GM12865 (cell line): Measurements from ENCODE around the gene FEN1.

Experiments
- DNase-seq: peaks from one replicate; pipeline ENCODE4 v3.0.0; 2010; ENCODE audit warnings: low read depth
- H3K4me3 ChIP-seq: 2 replicates; pipeline ENCODE4 v1.5.1; 2011; ENCODE audit warnings: mild to moderate bottlenecking, low read depth, low read length, control low read depth
- TF ChIP-seq, protein P1 (sequence below): IDR thresholded peaks from 2 replicates; pipeline ENCODE4 v1.5.1; 2011; ENCODE audit warnings: low read length, control low read depth, low read depth, inconsistent platforms; ENCODE audit not compliant: insufficient read depth; ENCODE audit errors: missing control alignments

FEN1 gene

DNA sequence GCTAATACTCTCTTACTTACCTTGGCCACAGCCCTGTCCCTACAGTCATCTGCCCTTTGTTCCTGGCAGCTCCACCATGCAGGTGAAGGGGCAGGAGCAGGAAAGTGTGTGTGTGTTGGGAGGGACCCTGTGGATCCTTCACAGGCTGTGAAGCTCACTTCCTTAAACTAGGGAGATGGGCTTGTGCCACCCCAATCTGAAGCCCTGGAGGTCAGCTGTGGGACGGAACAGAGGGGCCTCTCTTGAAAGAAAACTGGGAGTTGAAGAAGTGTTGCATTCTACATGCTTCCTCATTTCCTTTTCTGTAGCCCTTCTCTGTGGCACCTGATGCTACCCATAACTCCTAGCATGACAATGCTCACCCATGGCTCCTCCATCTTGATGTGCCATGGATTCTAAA is 12.4 kb downstream of the FEN1 start:
- TF ChIP-seq, protein P1, sequence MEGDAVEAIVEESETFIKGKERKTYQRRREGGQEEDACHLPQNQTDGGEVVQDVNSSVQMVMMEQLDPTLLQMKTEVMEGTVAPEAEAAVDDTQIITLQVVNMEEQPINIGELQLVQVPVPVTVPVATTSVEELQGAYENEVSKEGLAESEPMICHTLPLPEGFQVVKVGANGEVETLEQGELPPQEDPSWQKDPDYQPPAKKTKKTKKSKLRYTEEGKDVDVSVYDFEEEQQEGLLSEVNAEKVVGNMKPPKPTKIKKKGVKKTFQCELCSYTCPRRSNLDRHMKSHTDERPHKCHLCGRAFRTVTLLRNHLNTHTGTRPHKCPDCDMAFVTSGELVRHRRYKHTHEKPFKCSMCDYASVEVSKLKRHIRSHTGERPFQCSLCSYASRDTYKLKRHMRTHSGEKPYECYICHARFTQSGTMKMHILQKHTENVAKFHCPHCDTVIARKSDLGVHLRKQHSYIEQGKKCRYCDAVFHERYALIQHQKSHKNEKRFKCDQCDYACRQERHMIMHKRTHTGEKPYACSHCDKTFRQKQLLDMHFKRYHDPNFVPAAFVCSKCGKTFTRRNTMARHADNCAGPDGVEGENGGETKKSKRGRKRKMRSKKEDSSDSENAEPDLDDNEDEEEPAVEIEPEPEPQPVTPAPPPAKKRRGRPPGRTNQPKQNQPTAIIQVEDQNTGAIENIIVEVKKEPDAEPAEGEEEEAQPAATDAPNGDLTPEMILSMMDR, result no peak
- DNase-seq, result no peak
- no peak overlapping the region for H3K4me3 ChIP-seq

DNA sequence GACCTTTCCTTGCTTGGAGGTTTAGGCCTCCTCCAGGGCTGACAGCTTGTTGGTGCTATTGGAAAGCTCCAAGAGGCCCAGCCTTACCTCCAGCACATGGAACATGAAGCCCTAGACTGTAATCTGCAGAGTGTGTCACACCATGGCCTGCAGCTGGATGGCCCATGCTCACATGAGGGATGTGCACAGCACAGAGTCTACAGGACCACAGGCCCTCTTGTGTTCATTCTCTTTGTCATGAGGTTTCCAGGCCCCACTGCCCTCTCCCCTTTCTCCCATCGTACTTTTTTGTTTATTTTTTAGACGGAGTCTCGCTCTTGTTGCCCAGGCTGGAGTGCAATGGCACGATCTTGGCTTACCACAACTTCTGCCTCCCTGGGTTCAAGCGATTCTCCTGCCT is 14.1 kb downstream of the FEN1 start:
- no peak overlapping the region for H3K4me3 ChIP-seq
- no peak for DNase-seq
- TF ChIP-seq, protein P1, result no peak

DNA sequence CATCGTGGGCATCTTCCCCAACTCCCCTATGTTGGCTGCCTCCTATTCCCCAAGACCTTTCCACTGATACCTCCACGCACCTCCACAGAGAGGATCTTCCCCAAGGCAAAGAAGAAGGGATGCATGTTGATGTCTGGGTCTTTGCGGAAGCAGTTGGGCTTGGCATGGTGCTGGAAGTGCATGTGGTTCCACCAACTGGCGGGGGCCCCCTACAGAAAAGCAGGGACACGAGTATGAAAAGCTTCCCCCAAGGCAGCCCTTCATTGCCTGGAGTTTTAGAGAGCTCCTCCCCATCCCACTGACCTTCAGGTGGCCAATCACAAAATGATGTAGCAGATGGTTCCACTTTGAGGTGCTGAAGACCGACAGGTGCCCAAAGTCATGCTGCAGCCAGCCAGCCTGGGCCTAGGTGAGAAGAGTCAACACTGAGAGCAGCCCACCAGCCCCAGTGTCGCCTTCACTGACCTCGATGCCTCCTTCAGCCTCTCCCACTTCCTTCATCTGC is 18.0 kb downstream of the FEN1 start:
- H3K4me3 ChIP-seq, result no peak overlapping the region
- DNase-seq, result no peak
- TF ChIP-seq, protein P1, result no peak

DNA sequence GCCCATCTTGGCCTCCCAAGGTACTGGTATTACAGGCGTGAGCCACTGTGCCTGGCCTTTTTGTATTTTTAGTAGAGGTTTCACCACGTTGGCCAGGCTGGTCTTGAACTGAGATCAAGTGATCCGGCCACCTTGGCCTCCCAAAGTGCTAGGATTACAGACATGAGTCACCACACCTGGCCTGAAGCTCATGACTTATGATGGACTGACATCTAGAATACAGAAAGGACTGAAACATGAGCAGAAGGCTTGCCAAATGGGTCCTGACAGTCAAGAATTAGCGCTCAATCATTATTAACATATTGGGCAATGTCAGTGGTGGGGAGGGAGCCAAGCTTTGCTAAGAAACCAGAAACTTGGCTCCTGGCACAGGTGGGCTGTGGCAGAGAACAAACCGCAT is 19.1 kb downstream of the FEN1 start:
- no peak for DNase-seq
- TF ChIP-seq, protein P1, result no peak
- no peak overlapping the region for H3K4me3 ChIP-seq

DNA sequence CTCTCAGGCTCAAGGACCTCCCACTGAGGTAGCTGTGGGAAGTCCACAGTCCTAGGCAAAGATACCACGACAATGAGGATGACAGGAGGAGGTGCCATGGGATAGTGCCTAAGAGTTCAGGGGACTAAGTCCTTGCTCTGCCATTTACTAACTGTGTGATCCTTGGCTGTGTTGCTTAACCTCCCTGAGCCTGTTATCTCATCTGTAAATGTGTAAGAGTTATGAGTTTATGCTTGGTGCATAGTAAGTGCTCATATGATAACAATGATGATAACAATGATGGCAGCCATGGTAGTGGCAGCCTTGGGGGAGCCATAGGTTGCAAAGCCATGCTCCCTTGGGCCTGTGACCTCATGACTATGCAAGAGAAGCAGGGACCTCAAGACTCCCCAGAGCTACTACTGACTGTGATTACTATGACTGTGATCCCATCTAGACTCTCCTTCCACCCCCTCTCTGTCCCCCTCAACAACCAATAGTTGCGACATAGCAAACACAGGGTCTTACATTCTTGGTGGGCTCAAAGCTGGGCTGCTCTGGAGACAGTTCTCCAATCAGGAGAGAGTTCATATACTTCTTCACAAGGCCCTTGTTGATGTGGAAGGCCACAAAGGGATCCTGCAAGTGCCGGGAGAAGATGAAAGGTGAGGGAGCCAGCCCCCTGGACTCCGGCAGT is 20.2 kb downstream of the FEN1 start:
- no peak for DNase-seq
- TF ChIP-seq, protein P1, result no peak
- H3K4me3 ChIP-seq, result no peak overlapping the region

DNA sequence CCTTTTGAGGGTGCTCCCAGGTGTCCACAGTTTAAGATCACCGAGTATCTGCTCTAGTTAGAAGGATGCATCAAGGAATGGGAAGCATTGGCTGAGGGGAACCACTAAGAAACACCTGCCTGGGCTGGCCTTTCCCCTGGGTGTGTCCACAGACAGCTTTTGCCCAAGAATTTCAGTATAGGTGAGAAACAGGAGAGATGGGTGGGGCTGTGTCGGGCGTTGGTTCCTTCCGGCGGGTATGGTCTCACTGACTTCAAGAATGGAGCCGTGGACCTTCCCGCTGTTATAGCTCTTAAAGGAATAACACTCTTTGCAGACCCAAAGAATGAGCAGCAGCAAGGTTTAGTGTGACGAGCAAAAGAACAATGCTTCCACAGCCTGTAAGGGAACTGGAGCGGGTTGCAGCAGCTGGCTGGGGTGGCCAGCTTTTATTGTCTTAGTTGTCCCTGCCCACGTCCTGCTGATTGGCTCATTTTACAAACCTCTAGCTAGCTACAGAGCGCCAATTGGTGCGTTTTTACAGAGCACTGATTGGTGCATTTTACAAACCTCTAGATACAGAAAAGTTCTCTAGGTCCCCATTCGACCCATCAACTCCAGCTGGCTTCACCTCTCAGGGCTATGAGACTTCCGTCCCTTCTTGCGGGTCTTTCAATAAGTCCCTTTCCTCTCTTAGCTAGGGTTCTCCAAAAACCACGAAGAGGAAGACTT is 21.7 kb downstream of the FEN1 start:
- TF ChIP-seq, protein P1, result no peak

More for the DNA sequence above, 21.7 kb downstream of the FEN1 start:
- peak overlapping the region; percentile 64 for H3K4me3 ChIP-seq
- peak; percentile 75 for DNase-seq
